GM12878 (cell line): Measurements from ENCODE around the gene ANK3. TPM values are rescaled to one million over a fixed set of nuclear protein-coding genes. Genes with fewer than 3 reads are reported as not detected.

Source experiments
- ATAC-seq: fragments of 200-7000 bp; cut with Tn5 transposase; 3 replicates; pipeline ENCODE4 v1.9.1; 2020; ENCODE audit warnings: mild to moderate bottlenecking, moderate library complexity
- BruUV-seq: library from RNA; stranded (reverse); fragments of 400-500 nt; replicated peaks from 2 replicates; lab custom pipeline; 2021; lab: Mats Ljungman, UMichigan
- CTCF ChIA-PET: fragments of 300-600 bp; sonication (Branson Sonifier 250); formaldehyde crosslinking; extraction: SDS; loops from one replicate; lab custom pipeline; 2021; ENCODE audit warnings: inconsistent platforms; lab: Yijun Ruan, JAX
- POLR2A ChIA-PET: fragments of 350-600 bp; formaldehyde crosslinking; extraction: SDS; loops from one replicate; lab custom pipeline; 2021; ENCODE audit warnings: inconsistent platforms; lab: Charles Lee
- RAD21 ChIA-PET: fragments of 300-600 bp; sonication (Branson Sonifier 250); formaldehyde crosslinking; loops from one replicate; lab custom pipeline; 2023; ENCODE audit warnings: antibody characterized with exemption; ENCODE audit not compliant: unreplicated experiment; lab: Charles Lee
- SMC1A ChIA-PET: fragments of 300-600 bp; sonication (Branson Sonifier 250); formaldehyde crosslinking; loops from one replicate; lab custom pipeline; 2023; ENCODE audit not compliant: unreplicated experiment, uncharacterized antibody; lab: Charles Lee
- DNase-seq: peaks from one replicate; pipeline ENCODE4 v3.0.0-alpha.2; 2011; ENCODE audit warnings: low read depth, low spot score
- FAIRE-seq: peaks from 3 replicates; lab custom pipeline; 2011; peaks lifted over from hg19 to GRCh38; lab: Jason Lieb, UNC
- H2AFZ ChIP-seq: 2 replicates; pipeline ENCODE4 v1.6.0; 2011; ENCODE audit warnings: low read depth, low read length, control low read depth; ENCODE audit not compliant: control insufficient read depth
- H3K27ac ChIP-seq: 2 replicates; pipeline ENCODE4 v1.5.1; 2011; ENCODE audit warnings: control low read depth; ENCODE audit not compliant: control insufficient read depth, insufficient read depth
- H3K27me3 ChIP-seq, 2 experiments: replicated peaks in 1 of 2; 2 replicates each; pipeline versions ENCODE4 v1.6.0 to v1.6.1; 2011; ENCODE audit warnings: low read length in 1 of 2; ENCODE audit not compliant: control insufficient read depth in 2 of 2, insufficient read depth in 2 of 2
- H3K36me3 ChIP-seq, 2 experiments: 2 replicates each; pipeline ENCODE4 v1.5.1; 2011; ENCODE audit warnings: low read length in 1 of 2; ENCODE audit not compliant: control insufficient read depth in 2 of 2, insufficient read depth in 2 of 2
- H3K4me1 ChIP-seq: 2 replicates; pipeline ENCODE4 v1.6.1; 2011; ENCODE audit warnings: mild to moderate bottlenecking, low read length, moderate library complexity, mixed read lengths; ENCODE audit not compliant: control insufficient read depth, insufficient read depth
- H3K4me2 ChIP-seq: 2 replicates; pipeline ENCODE4 v1.6.0; 2011; ENCODE audit warnings: control low read depth; ENCODE audit not compliant: control insufficient read depth, insufficient read depth
- H3K4me3 ChIP-seq: fragments of 200-600 bp; sonication (generic); 2 replicates; pipeline ENCODE4 v1.5.1; 2016
- H3K79me2 ChIP-seq: 2 replicates; pipeline ENCODE4 v1.6.0; 2011; ENCODE audit warnings: low read length; ENCODE audit not compliant: control insufficient read depth, insufficient read depth
- H3K9ac ChIP-seq: 2 replicates; pipeline ENCODE4 v1.8.0; 2011; ENCODE audit warnings: low read length, control low read depth, mixed read lengths; ENCODE audit not compliant: control insufficient read depth, insufficient read depth
- H3K9me3 ChIP-seq: replicated peaks from 3 replicates; pipeline ENCODE4 v1.5.1; 2011; ENCODE audit warnings: mild to moderate bottlenecking, low read length; ENCODE audit not compliant: control insufficient read depth, insufficient read depth
- H4K20me1 ChIP-seq: 2 replicates; pipeline ENCODE4 v1.6.0; 2011; ENCODE audit not compliant: control insufficient read depth, insufficient read depth
- BACH1 ChIP-seq: fragments of 450-650 bp; IDR thresholded peaks from 2 replicates; pipeline ENCODE4 v1.6.1; 2017; ENCODE audit warnings: mild to moderate bottlenecking, borderline replicate concordance
- CBX5 ChIP-seq: sonication (generic); IDR thresholded peaks from 2 replicates; pipeline ENCODE4 v1.6.1; 2016; ENCODE audit warnings: low read depth, moderate library complexity, mild to moderate bottlenecking, inconsistent platforms
- HDAC6 ChIP-seq: fragments of 200-600 bp; sonication (generic); IDR thresholded peaks from one replicate; pipeline ENCODE4 v1.8.0; 2017; ENCODE audit warnings: antibody characterized with exemption; ENCODE audit not compliant: unreplicated experiment
- PML ChIP-seq: IDR thresholded peaks from 2 replicates; pipeline ENCODE4 v1.6.1; 2012; ENCODE audit warnings: low read length, inconsistent platforms
- RUNX3 ChIP-seq: IDR thresholded peaks from 2 replicates; pipeline ENCODE4 v1.6.1; 2012; ENCODE audit warnings: low read length, inconsistent platforms
- SP1 ChIP-seq: IDR thresholded peaks from one replicate; pipeline ENCODE4 v1.6.1; 2011; ENCODE audit warnings: low read depth, low read length
- WGBS: methylation state at CpG from one replicate; pipeline ENCODE4 v1.1.6; 2016; ENCODE audit warnings: low lambda C conversion rate; ENCODE audit not compliant: insufficient replicate concordance, insufficient coverage; ENCODE audit errors: missing lambda C conversion rate; 5-methylcytosine and 5-hydroxymethylcytosine counted together
- in situ Hi-C: fragments of 300-500 bp; cut with MboI; formaldehyde crosslinking; loops from 9 replicates; pipeline ENCODE4 v1.14.3; 2018; ENCODE audit warnings: mixed read lengths
- intact Hi-C: fragments of 100-400 bp; cut with micrococcal nuclease; formaldehyde crosslinking; loops from one replicate; pipeline ENCODE4 v1.14.2; 2022; ENCODE audit not compliant: unreplicated experiment
- polyA plus RNA-seq, 11 experiments: library from polyadenylated mRNA; depleted of rRNA in 4 of 11; unstranded in 6 of 11; stranded (reverse) in 5 of 11; fragments of >200 nt; fragmentation: Nextera tagmentation in 4 of 11; fragmentation: Illumina TruSeq in 1 of 11; extraction: Ambion mirVana in 4 of 11; extraction: Trizol in 1 of 11; gene quantifications; 1 replicate in 1 of 11; 2 replicates in 10 of 11; pipeline versions ENCODE4 v1.2.1 to v1.2.3, GENCODE V29; 2011 to 2016; ENCODE audit warnings: inconsistent platforms in 2 of 11, missing spikeins in 2 of 11, low read depth in 1 of 11
- total RNA-seq, 4 experiments: library from RNA; depleted of rRNA in 3 of 4; stranded (reverse); fragments of >200 nt in 3 of 4; fragmentation: Illumina TruSeq in 1 of 4; extraction: Trizol in 1 of 4; gene quantifications; 2 replicates each; pipeline versions ENCODE4 v1.2.1 to v1.2.3, GENCODE V29; 2013 to 2021
- TF ChIP-seq, protein P1 (sequence below): IDR thresholded peaks from 2 replicates; pipeline ENCODE4 v1.6.1; 2011; ENCODE audit warnings: mild to moderate bottlenecking, low read depth, low read length, moderate library complexity; ENCODE audit not compliant: insufficient replicate concordance
- TF ChIP-seq, protein P2 (sequence below): fragments of 450-650 bp; IDR thresholded peaks from 2 replicates; pipeline ENCODE4 v1.6.1; 2017; ENCODE audit warnings: low read depth, mild to moderate bottlenecking, moderate library complexity
- TF ChIP-seq, protein P3 (sequence below): fragments of 450-650 bp; IDR thresholded peaks from 2 replicates; pipeline ENCODE4 v1.6.1; 2016; ENCODE audit warnings: mild to moderate bottlenecking
- TF ChIP-seq, protein P4 (sequence below): IDR thresholded peaks from 2 replicates; pipeline ENCODE4 v1.6.1; 2012; ENCODE audit warnings: improper control_type of control experiment, low read depth, low read length; ENCODE audit not compliant: insufficient replicate concordance
- TF ChIP-seq, protein P5 (sequence below): fragments of 450-650 bp; formaldehyde crosslinking; IDR thresholded peaks from 2 replicates; pipeline ENCODE4 v1.5.0; 2022; ENCODE audit warnings: mild to moderate bottlenecking, missing genetic modification characterization

The ANK3 gene
- total and polyA plus RNA-seq, 10 of the 15 experiments (the other 5 are each of a cell fraction or from before 2014, with no cell fraction given) = 0.06 to 0.82 (median 0.20) TPM; not detected in 2

DNA sequence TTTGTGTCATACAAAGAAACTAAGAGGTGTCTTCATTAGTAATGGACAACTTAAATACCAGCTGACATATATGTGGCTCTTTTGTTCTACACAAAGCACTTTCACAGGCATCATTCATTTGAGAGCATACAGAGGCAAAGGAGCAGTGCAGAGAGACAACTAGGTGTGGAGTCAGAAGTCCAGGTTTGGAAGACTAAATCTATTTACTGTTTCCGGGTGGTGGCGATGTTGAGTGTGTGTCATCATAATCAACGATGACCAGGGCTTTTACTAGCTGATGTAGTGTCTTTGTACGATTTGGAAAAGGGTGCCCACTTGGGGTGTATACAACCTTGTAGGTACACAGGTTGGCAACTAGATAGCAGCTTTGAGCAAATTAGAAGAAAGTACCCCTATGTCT, 287.9 kb downstream of the ANK3 start:
- no peak overlapping the region for H3K27ac ChIP-seq
- H3K4me2 ChIP-seq = no peak overlapping the region
- ChIA-PET POLR2A (no interaction called here), SMC1A (interaction anchor here (0.7 to 1.6 kb wide), 4 partner anchors 12 to 549 kb away, joined by 3 read pairs; no protein-coding TSS in a partner anchor), RAD21 (interaction anchor here (1.6 kb wide), 2 partner anchors 109 to 234 kb away, joined by 4 to 7 read pairs; no protein-coding TSS in a partner anchor), CTCF (interaction anchor here (1.1 to 7.3 kb wide), 9 partner anchors 9 to 547 kb away, joined by 3 to 49 read pairs (median 4); no protein-coding TSS in a partner anchor)
- H3K4me1 ChIP-seq = peaks cover 5% of the 10 kb centered on the region
- H3K9ac ChIP-seq = no peak overlapping the region
- H4K20me1 ChIP-seq = no peaks in the 10 kb centered on the region
- BruUV-seq = no TSS peak
- H2AFZ ChIP-seq = no peak overlapping the region
- no peaks in the 10 kb centered on the region for H3K79me2 ChIP-seq
- no peak for DNase-seq
- in situ Hi-C loops = loop anchor here (5.0 kb wide), 1 partner anchor 545 kb away; no protein-coding TSS in a partner anchor
- no peaks in the 10 kb centered on the region for H3K27me3 ChIP-seq
- WGBS = 66% methylated on average over 4 of the region's 4 CpGs
- ATAC-seq = no peak
- no peak overlapping the region for H3K4me3 ChIP-seq
- intact Hi-C loops = loop anchor here (2.0 kb wide), 2 partner anchors 333 to 545 kb away; no protein-coding TSS in a partner anchor
- H3K9me3 ChIP-seq = no peaks in the 10 kb centered on the region
- no peak for FAIRE-seq
- H3K36me3 ChIP-seq = no peaks in the 10 kb centered on the region
- no peak for TF ChIP-seq PML
- TF ChIP-seq, protein P1, sequence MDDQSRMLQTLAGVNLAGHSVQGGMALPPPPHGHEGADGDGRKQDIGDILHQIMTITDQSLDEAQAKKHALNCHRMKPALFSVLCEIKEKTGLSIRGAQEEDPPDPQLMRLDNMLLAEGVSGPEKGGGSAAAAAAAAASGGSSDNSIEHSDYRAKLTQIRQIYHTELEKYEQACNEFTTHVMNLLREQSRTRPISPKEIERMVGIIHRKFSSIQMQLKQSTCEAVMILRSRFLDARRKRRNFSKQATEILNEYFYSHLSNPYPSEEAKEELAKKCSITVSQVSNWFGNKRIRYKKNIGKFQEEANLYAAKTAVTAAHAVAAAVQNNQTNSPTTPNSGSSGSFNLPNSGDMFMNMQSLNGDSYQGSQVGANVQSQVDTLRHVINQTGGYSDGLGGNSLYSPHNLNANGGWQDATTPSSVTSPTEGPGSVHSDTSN = no peak
- TF ChIP-seq CBX5 = no peak
- TF ChIP-seq, protein P2, sequence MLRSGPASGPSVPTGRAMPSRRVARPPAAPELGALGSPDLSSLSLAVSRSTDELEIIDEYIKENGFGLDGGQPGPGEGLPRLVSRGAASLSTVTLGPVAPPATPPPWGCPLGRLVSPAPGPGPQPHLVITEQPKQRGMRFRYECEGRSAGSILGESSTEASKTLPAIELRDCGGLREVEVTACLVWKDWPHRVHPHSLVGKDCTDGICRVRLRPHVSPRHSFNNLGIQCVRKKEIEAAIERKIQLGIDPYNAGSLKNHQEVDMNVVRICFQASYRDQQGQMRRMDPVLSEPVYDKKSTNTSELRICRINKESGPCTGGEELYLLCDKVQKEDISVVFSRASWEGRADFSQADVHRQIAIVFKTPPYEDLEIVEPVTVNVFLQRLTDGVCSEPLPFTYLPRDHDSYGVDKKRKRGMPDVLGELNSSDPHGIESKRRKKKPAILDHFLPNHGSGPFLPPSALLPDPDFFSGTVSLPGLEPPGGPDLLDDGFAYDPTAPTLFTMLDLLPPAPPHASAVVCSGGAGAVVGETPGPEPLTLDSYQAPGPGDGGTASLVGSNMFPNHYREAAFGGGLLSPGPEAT = no peak
- no peak for TF ChIP-seq HDAC6
- TF ChIP-seq BACH1 = no peak
- TF ChIP-seq SP1 = no peak
- no peak for TF ChIP-seq RUNX3
- TF ChIP-seq, protein P3, sequence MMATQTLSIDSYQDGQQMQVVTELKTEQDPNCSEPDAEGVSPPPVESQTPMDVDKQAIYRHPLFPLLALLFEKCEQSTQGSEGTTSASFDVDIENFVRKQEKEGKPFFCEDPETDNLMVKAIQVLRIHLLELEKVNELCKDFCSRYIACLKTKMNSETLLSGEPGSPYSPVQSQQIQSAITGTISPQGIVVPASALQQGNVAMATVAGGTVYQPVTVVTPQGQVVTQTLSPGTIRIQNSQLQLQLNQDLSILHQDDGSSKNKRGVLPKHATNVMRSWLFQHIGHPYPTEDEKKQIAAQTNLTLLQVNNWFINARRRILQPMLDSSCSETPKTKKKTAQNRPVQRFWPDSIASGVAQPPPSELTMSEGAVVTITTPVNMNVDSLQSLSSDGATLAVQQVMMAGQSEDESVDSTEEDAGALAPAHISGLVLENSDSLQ = no peak
- TF ChIP-seq, protein P4, sequence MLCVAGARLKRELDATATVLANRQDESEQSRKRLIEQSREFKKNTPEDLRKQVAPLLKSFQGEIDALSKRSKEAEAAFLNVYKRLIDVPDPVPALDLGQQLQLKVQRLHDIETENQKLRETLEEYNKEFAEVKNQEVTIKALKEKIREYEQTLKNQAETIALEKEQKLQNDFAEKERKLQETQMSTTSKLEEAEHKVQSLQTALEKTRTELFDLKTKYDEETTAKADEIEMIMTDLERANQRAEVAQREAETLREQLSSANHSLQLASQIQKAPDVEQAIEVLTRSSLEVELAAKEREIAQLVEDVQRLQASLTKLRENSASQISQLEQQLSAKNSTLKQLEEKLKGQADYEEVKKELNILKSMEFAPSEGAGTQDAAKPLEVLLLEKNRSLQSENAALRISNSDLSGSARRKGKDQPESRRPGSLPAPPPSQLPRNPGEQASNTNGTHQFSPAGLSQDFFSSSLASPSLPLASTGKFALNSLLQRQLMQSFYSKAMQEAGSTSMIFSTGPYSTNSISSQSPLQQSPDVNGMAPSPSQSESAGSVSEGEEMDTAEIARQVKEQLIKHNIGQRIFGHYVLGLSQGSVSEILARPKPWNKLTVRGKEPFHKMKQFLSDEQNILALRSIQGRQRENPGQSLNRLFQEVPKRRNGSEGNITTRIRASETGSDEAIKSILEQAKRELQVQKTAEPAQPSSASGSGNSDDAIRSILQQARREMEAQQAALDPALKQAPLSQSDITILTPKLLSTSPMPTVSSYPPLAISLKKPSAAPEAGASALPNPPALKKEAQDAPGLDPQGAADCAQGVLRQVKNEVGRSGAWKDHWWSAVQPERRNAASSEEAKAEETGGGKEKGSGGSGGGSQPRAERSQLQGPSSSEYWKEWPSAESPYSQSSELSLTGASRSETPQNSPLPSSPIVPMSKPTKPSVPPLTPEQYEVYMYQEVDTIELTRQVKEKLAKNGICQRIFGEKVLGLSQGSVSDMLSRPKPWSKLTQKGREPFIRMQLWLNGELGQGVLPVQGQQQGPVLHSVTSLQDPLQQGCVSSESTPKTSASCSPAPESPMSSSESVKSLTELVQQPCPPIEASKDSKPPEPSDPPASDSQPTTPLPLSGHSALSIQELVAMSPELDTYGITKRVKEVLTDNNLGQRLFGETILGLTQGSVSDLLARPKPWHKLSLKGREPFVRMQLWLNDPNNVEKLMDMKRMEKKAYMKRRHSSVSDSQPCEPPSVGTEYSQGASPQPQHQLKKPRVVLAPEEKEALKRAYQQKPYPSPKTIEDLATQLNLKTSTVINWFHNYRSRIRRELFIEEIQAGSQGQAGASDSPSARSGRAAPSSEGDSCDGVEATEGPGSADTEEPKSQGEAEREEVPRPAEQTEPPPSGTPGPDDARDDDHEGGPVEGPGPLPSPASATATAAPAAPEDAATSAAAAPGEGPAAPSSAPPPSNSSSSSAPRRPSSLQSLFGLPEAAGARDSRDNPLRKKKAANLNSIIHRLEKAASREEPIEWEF = no peak
- TF ChIP-seq, protein P5, sequence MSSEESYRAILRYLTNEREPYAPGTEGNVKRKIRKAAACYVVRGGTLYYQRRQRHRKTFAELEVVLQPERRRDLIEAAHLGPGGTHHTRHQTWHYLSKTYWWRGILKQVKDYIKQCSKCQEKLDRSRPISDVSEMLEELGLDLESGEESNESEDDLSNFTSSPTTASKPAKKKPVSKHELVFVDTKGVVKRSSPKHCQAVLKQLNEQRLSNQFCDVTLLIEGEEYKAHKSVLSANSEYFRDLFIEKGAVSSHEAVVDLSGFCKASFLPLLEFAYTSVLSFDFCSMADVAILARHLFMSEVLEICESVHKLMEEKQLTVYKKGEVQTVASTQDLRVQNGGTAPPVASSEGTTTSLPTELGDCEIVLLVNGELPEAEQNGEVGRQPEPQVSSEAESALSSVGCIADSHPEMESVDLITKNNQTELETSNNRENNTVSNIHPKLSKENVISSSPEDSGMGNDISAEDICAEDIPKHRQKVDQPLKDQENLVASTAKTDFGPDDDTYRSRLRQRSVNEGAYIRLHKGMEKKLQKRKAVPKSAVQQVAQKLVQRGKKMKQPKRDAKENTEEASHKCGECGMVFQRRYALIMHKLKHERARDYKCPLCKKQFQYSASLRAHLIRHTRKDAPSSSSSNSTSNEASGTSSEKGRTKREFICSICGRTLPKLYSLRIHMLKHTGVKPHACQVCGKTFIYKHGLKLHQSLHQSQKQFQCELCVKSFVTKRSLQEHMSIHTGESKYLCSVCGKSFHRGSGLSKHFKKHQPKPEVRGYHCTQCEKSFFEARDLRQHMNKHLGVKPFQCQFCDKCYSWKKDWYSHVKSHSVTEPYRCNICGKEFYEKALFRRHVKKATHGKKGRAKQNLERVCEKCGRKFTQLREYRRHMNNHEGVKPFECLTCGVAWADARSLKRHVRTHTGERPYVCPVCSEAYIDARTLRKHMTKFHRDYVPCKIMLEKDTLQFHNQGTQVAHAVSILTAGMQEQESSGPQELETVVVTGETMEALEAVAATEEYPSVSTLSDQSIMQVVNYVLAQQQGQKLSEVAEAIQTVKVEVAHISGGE (CRISPR knock-in tag) = no peak
